Activated gamma-delta T cell treated with Interleukin-2 at 50 U/mL for 16 hours (primary cell): ENCODE data around the gene EIF3M.
"Not testable (repeated sequence)": the region's sequence is repeated elsewhere in the genome, so short reads cannot be mapped to it uniquely, and the experiment has no call there.

Source experiments
- DNase-seq: peaks from one replicate; pipeline ENCODE4 v3.0.0-alpha.2; 2020

Gene EIF3M

DNA sequence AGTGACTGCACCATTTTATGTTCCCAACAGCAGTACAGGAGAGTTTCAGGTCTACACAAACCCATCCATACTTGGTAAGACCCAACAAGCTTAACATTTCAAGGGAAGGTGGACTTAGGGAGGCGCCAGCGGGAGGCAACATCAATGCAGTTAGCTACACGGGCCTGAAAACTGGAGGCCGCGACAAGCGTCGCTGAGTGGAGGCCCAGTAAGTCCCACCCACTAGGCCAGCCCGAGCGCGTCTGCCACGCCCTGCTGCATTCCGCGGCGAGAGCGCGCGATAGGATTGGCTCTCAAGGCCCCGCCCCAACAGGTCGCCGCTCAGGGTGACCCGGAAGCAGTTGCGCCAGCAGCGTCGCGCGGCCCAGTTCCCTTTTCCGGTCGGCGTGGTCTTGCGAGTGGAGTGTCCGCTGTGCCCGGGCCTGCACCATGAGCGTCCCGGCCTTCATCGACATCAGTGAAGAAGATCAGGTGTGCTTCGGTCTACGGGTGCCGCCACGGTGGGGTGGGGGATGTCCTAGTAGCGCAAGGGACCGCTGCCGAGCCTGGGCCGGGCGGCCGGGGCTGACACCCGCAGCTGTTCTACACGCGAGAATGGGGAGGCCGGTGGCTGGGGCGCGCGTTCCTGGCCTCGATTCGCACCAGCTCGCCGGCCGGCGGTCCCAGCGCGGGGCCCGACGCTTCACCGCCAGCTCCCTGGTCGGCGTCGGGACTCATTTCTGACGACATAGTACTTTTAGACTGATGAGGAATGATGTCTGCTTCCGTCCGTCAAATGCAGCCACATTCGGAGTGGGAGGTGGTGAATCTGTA, at the start of gene EIF3M:
EIF3M (plus strand) TSS at position 373 of the 813 bp plus-strand sequence; CDS start at position 430, 57 bp downstream.
- peak; percentile 95 for DNase-seq

DNA sequence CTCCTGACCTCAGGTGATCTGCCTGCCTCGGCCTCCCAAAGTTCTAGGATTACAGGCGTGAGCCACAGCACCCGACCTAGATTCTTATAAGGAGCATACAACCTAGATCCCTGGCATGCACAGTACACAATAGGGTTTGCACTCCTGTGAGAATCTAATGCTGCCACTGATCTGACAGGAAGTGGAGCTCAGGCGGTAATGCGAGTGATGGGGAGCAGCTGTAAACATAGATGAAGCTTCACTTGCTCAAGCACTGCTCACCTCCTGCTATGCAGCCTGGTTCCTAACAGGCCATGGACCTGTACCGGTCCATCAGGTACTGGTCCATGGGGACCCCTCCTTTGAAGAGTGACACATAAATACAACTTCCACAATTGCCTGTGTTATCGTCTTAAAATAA, 44.8 kb upstream of the EIF3M start:
- no peak for DNase-seq

DNA sequence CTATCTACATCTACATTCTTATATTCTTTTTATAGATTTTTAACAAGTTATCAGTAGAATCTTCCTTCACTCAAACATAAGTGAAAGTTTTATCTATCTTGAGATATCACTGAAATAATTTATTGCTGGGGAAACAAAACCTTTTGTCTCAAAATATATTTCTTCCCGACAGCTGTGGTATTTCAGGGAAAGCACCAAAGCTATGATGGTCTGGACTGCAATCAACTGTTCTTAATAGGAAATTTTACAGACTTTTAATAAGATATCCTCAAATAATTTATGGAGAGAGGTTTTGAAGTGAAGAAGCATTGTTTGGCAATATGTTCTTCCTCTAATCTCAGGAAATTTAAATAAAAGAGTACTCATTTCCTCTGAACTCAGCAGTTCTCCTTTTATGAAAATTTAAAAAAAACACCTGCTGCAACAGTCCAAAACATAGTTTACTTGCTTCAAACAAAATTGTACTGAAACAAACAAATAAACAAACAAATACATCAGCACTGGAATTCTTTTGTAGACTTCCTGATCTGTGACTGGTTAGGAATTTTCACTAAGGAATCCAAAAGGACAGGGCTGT, 33.9 kb upstream of the EIF3M start:
- no peak for DNase-seq

DNA sequence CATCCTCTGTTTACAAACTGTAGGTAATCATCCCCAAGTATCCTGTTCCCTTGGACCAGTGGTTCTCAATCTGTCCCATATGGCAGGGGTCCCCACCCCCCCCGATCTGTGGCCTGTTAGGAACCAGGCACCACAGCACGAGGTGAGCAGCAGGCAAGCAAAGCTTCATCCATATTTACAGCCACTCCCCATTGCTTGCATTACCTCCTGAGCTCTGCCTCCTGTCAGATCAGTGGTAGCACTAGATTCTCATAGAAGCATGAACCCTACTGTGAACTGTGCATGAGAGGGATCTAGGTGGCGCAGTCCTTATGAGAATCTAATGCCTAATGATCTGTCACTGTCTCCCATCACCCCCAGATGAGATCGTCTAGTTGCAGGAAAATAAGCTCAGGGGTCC, 33.4 kb upstream of the EIF3M start:
- no peak for DNase-seq

DNA sequence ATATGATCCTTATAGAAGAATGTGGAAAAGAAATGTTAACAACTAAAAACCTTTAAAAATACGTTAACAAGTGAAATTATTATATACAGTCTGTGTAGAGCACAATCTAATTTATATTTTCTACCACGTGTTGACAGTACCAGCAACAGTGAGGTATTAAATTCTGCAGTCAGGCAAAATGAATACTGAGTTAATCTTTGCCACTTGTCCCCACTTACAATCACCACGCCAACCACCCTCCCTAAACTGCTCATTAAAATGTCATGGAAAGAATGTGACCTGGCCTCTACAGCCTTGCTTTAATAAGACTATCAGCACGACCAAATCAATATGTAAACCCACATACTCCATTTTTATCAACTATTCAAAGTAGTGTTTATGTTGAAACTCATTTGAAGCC, 28.5 kb upstream of the EIF3M start:
- DNase-seq, result no peak

DNA sequence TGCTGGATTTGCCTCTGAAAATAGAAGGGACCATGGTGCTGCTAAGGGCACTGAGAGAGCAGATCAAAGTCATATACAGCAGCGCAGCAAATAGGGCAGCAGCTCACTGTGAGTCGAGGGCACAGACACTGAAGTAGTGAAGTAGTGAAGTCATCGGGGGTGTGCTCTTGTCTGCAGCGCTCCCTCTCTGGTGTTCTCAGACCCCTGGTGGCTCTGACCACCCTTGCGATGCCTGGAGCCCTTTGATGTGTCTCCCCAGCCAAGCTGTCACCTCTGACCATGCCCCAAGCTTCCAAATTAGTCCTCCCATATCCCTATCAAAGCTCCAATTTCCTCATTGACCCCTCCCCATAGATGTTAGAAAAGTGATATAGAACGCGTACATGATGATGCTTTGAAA, 27.7 kb upstream of the EIF3M start:
- DNase-seq, result no peak

DNA sequence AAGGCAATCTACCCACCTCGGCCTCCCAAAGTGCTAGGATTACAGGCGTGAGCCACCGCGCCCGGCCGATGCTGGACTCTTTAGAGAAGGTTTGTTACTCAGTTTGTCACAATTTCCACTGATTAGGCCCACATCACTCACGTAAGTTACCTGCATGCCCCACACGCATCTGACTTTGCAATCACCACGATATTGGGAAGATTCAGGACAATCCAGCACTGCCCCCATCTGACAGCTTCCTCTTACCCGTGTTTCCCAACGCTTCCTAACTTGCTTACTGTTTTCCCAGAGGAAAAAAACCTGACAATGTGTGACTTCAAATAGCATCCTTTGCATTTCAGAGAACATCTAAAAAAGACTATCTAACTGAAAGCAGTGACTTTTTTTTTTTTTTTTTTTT, 21.8 kb upstream of the EIF3M start:
- no peak for DNase-seq

DNA sequence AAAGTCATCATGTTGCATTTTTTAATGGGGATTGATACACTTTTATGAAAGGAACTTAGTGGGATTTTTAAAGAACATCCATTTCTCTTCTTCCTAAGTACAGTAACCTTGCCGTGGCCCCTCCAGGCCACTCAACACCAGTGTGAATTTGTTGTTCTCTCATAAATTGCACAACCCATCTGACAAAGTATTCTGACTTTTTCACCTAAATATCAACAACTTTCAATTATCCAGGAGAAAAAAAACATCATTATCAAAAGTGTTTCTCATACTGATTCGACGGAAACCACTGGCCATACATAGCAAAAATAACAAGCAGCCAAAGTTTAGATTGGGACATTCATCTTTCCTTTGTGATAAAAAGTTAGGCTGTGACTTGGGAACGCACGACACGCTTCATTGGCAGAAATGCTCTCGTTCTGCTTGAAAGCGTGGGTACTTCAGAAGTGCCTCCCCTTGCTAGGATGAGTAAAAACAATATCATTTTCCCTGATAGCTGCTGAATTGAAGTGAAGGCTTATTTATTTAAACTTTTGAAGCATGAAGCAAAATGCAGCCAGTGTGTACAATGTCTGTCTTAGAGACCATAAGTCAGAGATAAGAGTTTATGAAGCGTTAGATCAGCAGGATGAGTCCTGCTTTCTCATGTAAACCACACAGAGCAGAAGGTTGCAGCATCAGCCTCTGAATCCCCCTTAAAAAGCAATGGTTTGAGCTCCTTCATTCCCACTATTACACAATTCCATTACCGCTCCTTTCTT, 20.6 kb upstream of the EIF3M start:
- no peak for DNase-seq

DNA sequence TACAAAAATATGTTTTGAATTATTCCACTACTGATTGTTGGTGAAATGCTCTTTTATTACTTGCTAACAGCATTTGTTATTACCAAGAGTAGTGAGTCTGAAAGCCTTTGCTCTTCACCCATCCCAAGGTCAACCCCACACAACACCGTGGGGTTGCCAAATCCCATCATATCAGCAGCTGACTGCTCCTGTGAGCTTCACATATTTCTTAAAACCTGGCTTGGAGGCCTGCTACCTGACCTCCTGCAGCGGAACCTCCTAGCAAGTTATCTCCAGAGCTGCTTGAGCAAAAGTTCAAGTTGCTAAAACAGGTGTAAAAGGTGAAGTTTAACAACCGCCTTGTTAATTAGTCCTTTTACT, 20.1 kb upstream of the EIF3M start:
- no peak for DNase-seq

DNA sequence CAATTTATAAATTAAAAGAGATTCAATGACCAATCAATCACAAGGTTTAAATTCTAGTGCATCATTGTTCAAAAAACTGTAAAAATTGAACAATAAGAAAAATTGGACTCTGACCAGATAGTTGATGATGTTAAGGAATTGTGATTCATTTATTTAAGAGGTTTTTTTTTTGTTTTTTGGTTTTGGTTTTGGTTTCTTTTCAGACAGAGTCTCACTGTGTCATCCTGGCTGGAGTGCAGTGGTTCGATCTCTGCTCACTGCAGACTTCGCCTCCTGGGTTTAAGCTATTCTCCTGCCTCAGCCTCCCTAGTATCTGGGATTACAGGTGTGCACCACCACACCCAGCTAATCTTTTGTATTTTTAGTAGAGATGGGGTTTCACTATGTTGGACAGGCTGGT, 17.1 kb upstream of the EIF3M start:
- DNase-seq, result no peak

DNA sequence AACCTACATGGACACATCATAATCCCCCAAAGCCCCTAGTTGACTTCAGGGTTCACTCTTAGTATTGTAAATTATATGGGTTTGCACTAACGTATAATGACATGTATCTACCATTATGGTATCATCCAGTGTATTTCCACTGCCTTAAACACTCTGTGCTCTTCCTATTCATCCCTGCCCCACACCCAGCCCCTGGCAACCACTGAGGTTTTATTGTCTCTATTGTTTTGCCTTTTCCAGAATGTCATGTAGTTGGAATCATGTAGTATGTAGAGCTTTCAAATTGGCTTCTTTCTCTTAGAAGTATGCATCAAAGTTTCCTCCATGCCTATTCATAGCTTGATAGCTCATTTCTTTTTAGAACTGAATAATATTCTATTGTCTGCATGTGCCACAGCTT, 16.5 kb upstream of the EIF3M start:
- no peak for DNase-seq

DNA sequence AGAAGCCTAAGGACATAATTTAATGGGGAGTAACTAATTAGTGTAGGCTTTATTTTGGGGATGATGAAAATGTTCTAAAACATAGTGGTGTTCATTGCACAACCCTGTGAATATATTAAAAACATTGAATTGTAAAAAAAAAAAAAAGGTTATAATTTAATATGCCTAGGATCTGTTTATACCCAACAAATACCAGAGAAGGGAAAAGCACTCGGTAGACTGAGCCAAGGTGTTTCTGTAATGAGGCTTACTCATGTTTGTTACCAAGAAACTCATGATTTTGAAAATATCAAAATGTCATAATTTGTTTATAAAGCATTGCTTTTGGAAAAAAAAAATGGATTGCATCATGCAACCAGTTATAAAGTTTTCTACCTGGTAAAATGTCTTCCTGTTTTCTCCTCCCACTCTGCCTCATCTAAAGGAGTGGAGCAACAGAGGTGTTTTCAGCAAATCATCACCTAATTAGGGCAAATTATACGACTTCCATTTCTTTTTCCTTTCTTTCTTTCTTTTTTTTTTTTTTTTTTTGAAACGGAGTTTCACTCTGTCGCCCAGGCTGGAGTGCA, 14.2 kb upstream of the EIF3M start:
- no peak for DNase-seq

DNA sequence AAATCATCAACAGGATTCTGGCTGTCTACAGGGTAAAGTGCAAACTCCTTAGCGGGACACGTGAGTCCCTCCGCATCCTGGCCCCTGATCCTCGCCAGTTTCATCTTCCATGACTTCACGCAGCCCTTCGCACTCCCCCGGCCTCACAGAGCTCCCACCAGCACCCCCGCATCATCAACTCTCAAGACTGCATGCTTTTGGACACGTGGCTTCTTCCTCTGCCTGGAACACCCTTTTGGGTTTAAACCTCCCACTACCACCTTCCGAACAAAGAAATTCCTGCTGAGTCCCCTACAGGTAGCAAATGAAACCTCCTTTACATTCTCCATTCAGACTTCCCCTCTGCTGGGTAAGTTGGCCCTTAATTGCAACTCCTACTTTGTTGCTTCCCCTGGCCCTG, 12.6 kb upstream of the EIF3M start:
- no peak for DNase-seq

DNA sequence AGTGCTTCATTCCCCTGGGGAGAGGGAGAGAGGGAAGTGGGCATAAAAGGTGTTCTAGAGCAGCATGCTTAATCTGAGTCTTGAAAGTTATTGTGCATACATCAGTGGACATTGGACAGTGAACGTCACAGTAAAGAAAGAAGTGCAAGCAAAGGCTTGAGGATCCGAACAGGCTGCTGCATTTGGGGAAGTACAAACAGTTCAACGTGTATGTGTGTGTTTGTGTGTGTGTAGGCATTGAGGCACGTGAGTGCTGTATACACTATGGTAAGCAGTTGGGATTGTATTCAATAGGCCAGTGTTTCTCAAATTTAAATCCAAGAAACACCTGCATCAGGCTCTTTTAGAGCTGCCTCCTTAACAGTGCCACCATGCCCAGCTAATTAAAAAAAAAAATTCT, 10.4 kb upstream of the EIF3M start:
- no peak for DNase-seq

DNA sequence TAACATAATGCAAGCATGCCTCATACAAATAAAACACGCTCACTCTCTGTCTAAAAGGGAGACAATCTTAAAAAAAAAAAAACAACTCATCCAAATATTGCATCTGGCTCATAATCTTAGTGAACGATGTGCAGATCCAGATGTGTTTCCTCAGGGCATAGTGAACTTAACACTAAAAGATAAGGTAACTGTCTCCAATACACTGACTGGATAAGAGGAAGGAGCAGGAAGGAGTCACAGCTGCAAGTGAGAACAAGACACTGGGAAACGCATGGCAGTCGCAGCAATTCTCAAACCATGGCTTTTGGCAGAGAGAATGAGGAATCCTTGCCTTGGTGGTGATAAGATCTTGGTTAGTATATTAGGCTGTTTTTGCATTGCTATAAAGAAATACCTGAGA, 9.2 kb upstream of the EIF3M start:
- DNase-seq, result no peak

DNA sequence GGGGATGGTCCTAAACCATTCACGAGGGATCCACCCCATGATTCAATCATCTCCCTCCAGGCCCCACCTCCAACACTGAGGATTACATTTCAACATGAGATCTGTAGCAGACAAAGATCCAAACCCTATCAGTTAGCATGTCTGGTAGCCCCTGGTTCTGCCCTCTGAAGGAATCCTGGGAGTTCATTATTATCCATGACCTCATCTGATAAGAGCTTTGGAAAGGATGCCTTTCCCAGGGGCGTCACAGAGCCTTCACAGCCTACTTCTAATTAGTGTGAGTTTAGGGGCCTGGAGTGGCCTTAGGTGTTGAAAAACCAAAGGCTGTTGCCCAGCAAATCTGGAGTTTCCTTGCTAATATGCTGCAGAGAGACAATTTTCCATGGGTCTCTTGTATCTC, 8.6 kb upstream of the EIF3M start:
- no peak for DNase-seq

DNA sequence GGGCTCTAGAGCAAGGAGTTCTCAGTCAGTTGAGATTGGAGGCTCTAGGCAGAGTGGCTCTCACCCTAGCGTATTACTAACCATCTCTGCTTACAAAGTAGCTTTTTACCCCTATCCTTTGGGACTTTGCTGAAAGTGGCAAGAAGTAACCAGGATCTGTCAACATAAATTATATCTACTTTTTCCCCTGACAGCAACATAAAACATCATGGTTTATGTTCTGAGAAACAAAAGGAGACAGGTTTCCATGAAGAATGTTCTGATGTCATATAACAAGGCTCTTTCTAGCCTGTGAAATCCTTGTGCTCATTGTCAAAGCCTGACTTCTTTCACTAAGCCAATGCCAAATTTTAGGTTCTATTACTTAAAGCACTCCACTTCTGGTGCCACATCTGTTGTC, 7.2 kb upstream of the EIF3M start:
- no peak for DNase-seq

DNA sequence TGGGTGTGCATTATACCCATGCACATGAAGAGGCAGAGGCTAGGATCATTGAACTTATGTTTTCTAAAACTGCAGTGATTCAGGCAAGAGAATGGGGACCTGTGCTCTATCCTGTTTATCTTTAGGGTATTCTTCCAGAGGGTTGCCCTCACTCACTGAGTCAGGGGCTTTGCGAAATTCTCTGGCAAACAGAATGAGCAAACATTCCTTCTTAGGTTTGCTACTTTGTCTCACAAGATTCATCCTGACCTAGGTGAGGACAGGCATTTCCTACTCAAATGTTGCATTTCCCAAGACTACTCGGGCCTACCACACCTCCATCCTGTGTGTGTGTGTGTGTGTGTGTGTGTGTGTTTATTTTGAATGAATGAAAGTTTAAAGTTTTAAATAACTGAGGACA, 2.7 kb upstream of the EIF3M start:
- DNase-seq, result no peak

DNA sequence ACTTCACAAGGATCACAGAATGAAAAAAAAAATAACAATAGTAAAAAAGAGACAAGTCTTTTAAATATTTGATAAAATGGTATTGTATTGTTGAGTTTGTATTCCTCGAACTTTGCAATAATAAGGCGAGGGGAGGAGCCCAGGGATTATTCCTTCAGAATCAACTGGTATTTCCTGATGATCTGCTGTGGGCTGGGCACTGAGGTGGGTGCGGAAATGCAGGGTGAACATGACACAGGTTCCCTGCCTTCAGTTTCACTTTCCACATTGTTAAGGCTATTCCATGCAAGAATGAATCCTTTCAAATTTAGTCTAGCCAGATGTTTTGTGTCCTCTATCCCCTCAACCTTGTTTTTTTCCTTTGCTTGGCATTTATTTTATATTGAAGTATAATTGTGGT, 2.1 kb upstream of the EIF3M start:
- DNase-seq, result no peak

DNA sequence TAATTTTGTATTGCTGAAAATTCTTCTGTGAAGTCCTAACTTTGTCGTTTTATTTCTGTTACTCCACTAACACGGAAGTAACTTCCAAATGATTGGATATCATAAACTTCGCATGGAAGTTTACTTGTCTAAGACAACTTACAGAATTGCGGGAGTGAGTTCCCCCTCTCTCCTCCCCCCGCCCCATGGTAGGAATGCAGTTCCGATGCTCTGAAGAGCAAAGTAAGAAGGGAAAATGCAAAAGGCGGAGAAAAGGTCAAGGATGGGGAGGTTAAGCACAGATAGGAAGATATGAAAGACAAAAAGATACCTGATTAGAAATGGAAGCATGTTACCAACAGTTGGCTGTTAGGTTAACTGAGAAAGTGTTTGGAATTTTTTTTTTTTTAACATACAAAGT, 1.3 kb downstream of the EIF3M start:
- no peak for DNase-seq

DNA sequence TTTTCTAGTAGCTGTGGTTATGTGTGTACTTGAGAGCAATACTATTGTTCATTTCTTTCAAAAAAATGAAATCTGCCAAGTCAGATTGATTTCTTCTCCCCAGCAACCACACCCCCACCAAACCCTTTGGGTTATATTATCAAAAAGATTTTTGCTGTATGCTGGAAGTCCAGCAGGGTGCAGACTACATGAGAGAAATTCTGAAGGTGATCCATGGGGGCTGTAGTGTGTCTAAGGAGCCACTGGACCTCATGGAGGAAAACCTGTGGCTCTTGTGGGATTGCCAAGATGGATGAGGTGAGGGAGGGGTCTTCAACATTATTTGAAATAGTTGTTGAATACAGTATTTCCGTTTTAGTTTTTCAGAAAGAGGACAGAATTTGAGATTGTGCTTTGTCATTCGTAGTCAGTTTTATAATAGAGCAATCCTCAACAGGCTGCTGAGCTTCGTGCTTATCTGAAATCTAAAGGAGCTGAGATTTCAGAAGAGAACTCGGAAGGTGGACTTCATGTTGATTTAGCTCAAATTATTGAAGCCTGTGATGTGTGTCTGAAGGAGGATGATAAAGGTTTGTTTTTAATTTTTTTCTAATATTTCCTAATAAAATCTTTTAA, 3.1 kb downstream of the EIF3M start:
- DNase-seq, result no peak

DNA sequence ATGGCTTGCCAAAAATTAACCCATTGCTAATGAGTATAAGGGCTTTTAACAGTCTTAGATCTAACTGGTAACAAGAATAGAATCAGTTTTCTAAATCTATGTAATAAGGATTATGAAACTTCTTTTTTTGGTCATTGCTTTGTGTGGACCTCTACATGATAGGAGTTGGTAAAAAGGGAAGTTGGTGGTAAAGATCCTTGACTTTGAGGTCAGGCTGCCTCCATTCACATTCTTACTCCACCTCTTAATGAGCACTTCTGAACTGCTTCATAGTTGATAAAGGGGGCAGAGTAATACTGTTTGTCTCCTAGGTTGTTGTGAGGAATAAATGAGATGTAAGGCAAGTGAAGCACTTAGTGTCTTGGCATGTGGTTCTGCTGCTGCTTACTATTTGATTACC, 10.6 kb downstream of the EIF3M start:
- no peak for DNase-seq

DNA sequence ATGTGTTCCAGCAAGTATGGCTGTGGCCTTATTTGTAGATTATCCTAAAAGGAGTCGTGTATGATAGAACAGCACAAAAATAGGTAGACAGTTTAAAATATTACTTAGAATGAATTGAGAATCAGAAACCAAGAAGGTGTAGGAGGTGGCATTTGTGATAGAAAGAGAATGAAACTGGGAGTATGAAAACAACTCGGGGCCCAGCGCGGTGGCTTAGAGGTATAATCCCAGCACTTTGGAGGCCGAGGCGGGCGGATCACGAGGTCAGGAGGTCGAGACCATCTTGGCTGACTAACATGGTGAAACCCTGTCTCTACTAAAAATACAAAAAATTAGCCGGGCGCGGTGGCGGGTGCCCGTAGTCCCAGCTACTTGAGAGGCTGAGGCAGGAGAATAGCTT, 12.5 kb downstream of the EIF3M start:
- not testable (repeated sequence) for DNase-seq

DNA sequence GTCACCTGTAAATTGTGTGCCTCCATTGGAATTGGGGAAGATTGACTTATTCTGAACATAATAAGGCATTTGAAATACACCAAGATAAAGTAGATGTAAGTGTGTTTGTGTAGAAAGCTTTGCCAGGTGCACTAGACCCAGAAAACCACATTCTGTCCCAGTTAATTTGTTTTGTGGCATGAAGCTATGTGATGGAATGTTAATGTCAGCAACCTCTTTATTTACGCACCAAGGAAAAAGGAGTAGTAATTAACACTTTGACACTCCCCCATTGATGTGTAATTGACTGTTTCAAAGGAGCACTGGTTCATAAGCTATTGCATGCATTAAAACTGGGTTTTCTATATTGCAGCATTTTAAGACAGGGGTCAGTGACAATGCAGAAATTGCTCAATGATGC, 14.3 kb downstream of the EIF3M start:
- DNase-seq, result no peak
